OCI-LY3 (cell line): ENCODE measurements around the gene HIRIP3.

Experiments used
- H2AFZ ChIP-seq: fragments of 200-600, 300-600 bp; shearing (Covaris generic); 2 replicates; pipeline ENCODE4 v1.6.0; 2014; ENCODE audit warnings: antibody characterized with exemption, low read depth, low read length
- H3K27ac ChIP-seq: fragments of 200-600, 300-600 bp; sonication (generic); 2 replicates; pipeline ENCODE4 v1.5.1; 2014; ENCODE audit warnings: mild to moderate bottlenecking, low read length, moderate library complexity, mixed read lengths
- H3K27me3 ChIP-seq: fragments of 200-600, 300-600 bp; sonication (generic); 2 replicates; pipeline ENCODE4 v1.6.1; 2014; ENCODE audit warnings: low read depth, low read length, mixed read lengths
- H3K36me3 ChIP-seq: fragments of 200-600, 300-600 bp; sonication (generic); replicated peaks from 2 replicates; pipeline ENCODE3; 2014; ENCODE audit warnings: low read depth, low read length, mixed read lengths
- H3K4me1 ChIP-seq: fragments of 300-600, 200-600 bp; sonication (generic); 2 replicates; pipeline ENCODE4 v1.6.1; 2014; ENCODE audit warnings: low read length, mixed read lengths
- H3K4me2 ChIP-seq: fragments of 200-600, 300-600 bp; sonication (generic); 2 replicates; pipeline ENCODE4 v1.6.1; 2014; ENCODE audit warnings: low read length, mixed read lengths
- H3K4me3 ChIP-seq: fragments of 300-600, 200-600 bp; sonication (generic); 2 replicates; pipeline ENCODE4 v1.5.1; 2014; ENCODE audit warnings: antibody characterized with exemption, mild to moderate bottlenecking, low read length, moderate library complexity
- H3K79me2 ChIP-seq: fragments of 300-600, 200-600 bp; shearing (Covaris generic); 2 replicates; pipeline ENCODE4 v1.6.1; 2014; ENCODE audit warnings: mild to moderate bottlenecking, low read length, mixed read lengths
- H3K9ac ChIP-seq: fragments of 300-600, 200-600 bp; shearing (Covaris generic); 2 replicates; pipeline ENCODE4 v1.6.0; 2014; ENCODE audit warnings: mild to moderate bottlenecking, low read length, moderate library complexity
- H3K9me3 ChIP-seq: fragments of 200-600, 300-600 bp; shearing (Covaris generic); 2 replicates; pipeline ENCODE4 v1.6.1; 2014; ENCODE audit warnings: low read length, mixed read lengths; ENCODE audit not compliant: insufficient read depth
- H4K20me1 ChIP-seq: fragments of 200-600, 300-600 bp; sonication (generic); 2 replicates; pipeline ENCODE4 v1.6.1; 2016; ENCODE audit warnings: low read length, mixed read lengths; ENCODE audit not compliant: insufficient read depth
- CTCF ChIP-seq: fragments of 200-600, 300-600 bp; sonication (generic); IDR thresholded peaks from 2 replicates; pipeline ENCODE4 v1.5.1; 2014; ENCODE audit warnings: antibody characterized with exemption, low read length, low read depth
- EZH2phosphoT487 ChIP-seq: fragments of 200-600 bp; shearing (Covaris generic); IDR thresholded peaks from 2 replicates; pipeline ENCODE4 v1.6.1; 2018; ENCODE audit warnings: antibody characterized with exemption, mixed run types, low read depth

Gene HIRIP3

GRCh38 chr16:30004811-30005242 is 9.4 kb upstream of the HIRIP3 start:
- H3K27me3 ChIP-seq: no peaks in the 10 kb centered on the region
- no peaks in the 10 kb centered on the region for H3K9me3 ChIP-seq
- no peak overlapping the region for H3K9ac ChIP-seq
- no peaks in the 10 kb centered on the region for H4K20me1 ChIP-seq
- peaks cover 3% of the 10 kb centered on the region for H3K36me3 ChIP-seq
- H3K4me3 ChIP-seq: no peak overlapping the region
- H3K27ac ChIP-seq: no peak overlapping the region
- no peak overlapping the region for H2AFZ ChIP-seq
- H3K79me2 ChIP-seq: no peaks in the 10 kb centered on the region
- no peak for TF ChIP-seq CTCF
- no peak for TF ChIP-seq EZH2phosphoT487
- no peak overlapping the region for H3K4me2 ChIP-seq
- peaks cover 4% of the 10 kb centered on the region; the same call in 1 of the 2 replicates for H3K4me1 ChIP-seq

DNA sequence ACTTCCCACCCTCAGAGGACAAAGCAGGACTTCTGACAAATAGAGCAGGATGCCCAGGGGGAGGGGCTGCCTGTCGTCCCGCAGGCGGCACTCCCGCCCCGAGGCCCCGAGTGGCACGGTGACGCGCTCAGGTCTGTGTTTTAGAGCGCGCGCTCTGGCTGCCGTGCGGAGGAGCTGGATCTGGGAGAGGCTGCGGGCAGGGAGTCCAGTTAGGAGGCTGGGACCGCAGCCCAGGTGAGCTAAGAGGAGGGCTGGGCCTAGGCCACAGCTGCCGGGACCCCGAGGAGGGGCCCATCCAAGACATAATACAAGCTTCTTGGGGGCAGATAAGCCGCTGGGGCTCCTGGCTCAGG is 9.0 kb upstream of the HIRIP3 start:
- no peak overlapping the region for H3K4me2 ChIP-seq
- H3K9me3 ChIP-seq: no peaks in the 10 kb centered on the region
- no peaks in the 10 kb centered on the region for H4K20me1 ChIP-seq
- TF ChIP-seq EZH2phosphoT487: no peak
- TF ChIP-seq CTCF: no peak
- no peaks in the 10 kb centered on the region for H3K27me3 ChIP-seq
- H3K4me1 ChIP-seq: peaks cover 4% of the 10 kb centered on the region; the same call in 1 of the 2 replicates
- H3K36me3 ChIP-seq: peaks cover 3% of the 10 kb centered on the region
- H3K9ac ChIP-seq: no peak overlapping the region
- no peak overlapping the region for H2AFZ ChIP-seq
- no peak overlapping the region for H3K4me3 ChIP-seq
- no peaks in the 10 kb centered on the region for H3K79me2 ChIP-seq
- no peak overlapping the region for H3K27ac ChIP-seq

GRCh38 chr16:30003670-30004423 is 8.4 kb upstream of the HIRIP3 start:
- no peak overlapping the region for H3K4me2 ChIP-seq
- peaks cover 4% of the 10 kb centered on the region; the same call in 1 of the 2 replicates for H3K4me1 ChIP-seq

More at GRCh38 chr16:30003670-30004423, 8.4 kb upstream of the HIRIP3 start:
- no peaks in the 10 kb centered on the region for H4K20me1 ChIP-seq
- H2AFZ ChIP-seq: no peak overlapping the region
- H3K27me3 ChIP-seq: no peaks in the 10 kb centered on the region
- H3K9me3 ChIP-seq: no peaks in the 10 kb centered on the region
- no peak overlapping the region for H3K9ac ChIP-seq
- no peak for TF ChIP-seq CTCF
- TF ChIP-seq EZH2phosphoT487: no peak
- H3K4me3 ChIP-seq: no peak overlapping the region
- H3K27ac ChIP-seq: no peak overlapping the region
- no peaks in the 10 kb centered on the region for H3K79me2 ChIP-seq
- peaks cover 3% of the 10 kb centered on the region for H3K36me3 ChIP-seq
